SJSA1 (cell line): ENCODE measurements around the gene RHBDD1. TPM values are rescaled to one million over a fixed set of nuclear protein-coding genes. Genes with fewer than 3 reads are reported as not detected.
A peak's percentile ranks its signal among the peaks of the same experiment; 100 is the strongest.

Experiments
- DNase-seq, 2 experiments: peaks; one replicate each; pipeline ENCODE4 v3.0.0-alpha.2; 2015 to 2020; ENCODE audit warnings: low spot score in 2 of 2, low read depth in 1 of 2
- H3K27ac ChIP-seq: fragments of 250-450 bp; sonication (Bioruptor Pico); 2 replicates; pipeline ENCODE4 v1.5.1; 2020; ENCODE audit warnings: mild to moderate bottlenecking, moderate library complexity
- H3K27me3 ChIP-seq: fragments of 250-450 bp; sonication (Bioruptor Pico); replicated peaks from 2 replicates; pipeline ENCODE4 v1.5.1; 2020; ENCODE audit warnings: mild to moderate bottlenecking, moderate library complexity
- H3K36me3 ChIP-seq: fragments of 250-450 bp; sonication (Bioruptor Pico); 2 replicates; pipeline ENCODE4 v1.5.1; 2020; ENCODE audit warnings: mild to moderate bottlenecking
- H3K4me1 ChIP-seq: fragments of 250-450 bp; sonication (Bioruptor Pico); replicated peaks from 2 replicates; pipeline ENCODE4 v1.6.1; 2021; ENCODE audit warnings: mild to moderate bottlenecking
- H3K4me3 ChIP-seq: fragments of 250-450 bp; sonication (Bioruptor Pico); 2 replicates; pipeline ENCODE4 v1.5.1; 2020; ENCODE audit warnings: mild to moderate bottlenecking
- H3K9me3 ChIP-seq: fragments of 250-450 bp; sonication (Bioruptor Pico); replicated peaks from 2 replicates; pipeline ENCODE4 v1.5.1; 2020; ENCODE audit warnings: mild to moderate bottlenecking
- total RNA-seq: library from RNA; depleted of rRNA; stranded (reverse); fragments of >200 nt; shearing (Covaris generic); gene quantifications from 2 replicates; pipeline ENCODE4 v1.2.3, GENCODE V29; 2014; rRNA removed

The RHBDD1 gene
- 10.1 and 22.1 TPM in 2 replicates for total RNA-seq

DNA sequence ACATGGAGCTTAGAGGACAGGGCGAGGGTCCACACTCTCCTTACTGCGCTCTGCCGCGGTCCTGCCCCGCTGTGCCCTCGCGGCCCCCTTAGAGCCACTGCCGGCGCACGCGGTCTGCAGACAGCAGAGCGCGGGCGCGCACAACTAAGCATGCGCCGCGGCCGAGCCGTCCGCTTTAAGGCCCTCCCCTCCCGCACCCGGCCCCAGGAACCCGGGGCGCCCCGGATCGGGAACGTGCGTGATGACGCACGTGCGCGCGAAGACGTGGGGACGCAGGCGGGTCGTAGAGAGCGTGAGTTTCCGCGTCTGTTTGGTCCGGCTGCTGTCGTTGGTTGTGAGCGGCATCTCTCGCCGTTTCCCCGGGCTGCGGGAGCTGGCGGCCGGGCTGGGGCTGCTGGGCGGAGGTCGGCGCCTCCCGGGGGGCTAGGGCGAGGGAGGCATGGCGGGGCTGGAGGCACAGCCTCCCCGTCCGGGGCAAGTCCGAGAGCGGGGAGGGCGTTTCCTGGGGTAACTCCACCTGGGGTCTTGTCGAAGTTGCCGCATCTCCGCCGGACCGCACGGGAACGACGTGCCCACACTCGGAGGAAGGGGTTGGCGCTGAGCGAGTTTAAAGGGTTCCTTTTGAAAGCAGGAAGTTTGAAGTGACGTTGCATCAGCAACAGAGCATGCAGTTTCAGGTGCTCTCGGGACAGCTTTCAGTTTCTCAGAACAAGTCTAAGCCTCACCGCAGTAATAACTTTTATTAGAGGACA is at the start of gene RHBDD1:
Gene RHBDD1 (plus strand): TSS at position 259 of the 752 bp plus-strand sequence. CDS start 28,640 bp downstream, outside the sequence.
- H3K36me3 ChIP-seq = peaks cover 11% of the 10 kb centered on the region
- H3K27ac ChIP-seq = peak within 1 kb of the TSS; percentile 85
- DNase-seq = peak; percentile 92 to 94
- H3K27me3 ChIP-seq = no peaks in the 10 kb centered on the region
- peak within 1 kb of the TSS; percentile 78 for H3K4me3 ChIP-seq
- peaks cover 27% of the 10 kb centered on the region for H3K4me1 ChIP-seq
- peaks cover 3% of the 10 kb centered on the region; the same call in 1 of the 2 replicates for H3K9me3 ChIP-seq

- Histone ChIP-seq H3K4me3 (no peak overlapping the region), H3K9me3 (no peaks in the 10 kb centered on the region), H3K27me3 (no peaks in the 10 kb centered on the region), H3K4me1 (peaks cover 30% of the 10 kb centered on the region), H3K27ac (no peak overlapping the region), H3K36me3 (peaks cover 54% of the 10 kb centered on the region)
- DNase-seq = no peak
Measured at GRCh38 chr2:226788064-226788463, 47.8 kb upstream of the RHBDD1 start.

DNA sequence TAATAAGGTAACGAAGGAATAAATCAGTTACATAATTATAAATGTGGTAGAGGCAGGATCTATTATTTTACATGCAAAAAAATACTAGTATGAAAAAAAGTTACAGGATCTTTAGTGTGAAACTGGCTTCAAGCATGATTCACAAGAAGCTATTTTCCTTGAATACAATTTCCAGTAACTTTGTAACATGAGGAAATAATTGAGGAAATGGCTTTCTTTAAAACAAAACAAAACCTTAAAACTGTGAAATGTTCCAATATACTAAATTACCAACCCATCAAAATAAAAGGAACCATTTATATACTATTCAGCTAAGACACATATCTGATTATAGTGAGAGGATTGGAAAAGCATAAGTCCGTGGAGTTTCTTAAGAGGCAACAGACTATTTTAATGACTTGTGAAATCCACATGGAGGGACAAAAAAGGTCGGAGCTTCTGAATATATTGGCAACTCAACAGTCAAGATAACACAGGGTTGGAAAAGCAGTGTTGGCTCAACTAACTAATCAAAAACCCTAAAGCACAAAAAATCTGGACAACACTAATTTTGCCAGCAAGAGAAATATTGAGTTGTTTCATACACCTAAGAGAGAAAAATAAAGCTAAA is 46.9 kb upstream of the RHBDD1 start:
- no peak overlapping the region for H3K27ac ChIP-seq
- H3K36me3 ChIP-seq = peaks cover 55% of the 10 kb centered on the region
- no peak for DNase-seq
- no peak overlapping the region for H3K4me3 ChIP-seq
- H3K9me3 ChIP-seq = no peaks in the 10 kb centered on the region
- H3K27me3 ChIP-seq = no peaks in the 10 kb centered on the region
- H3K4me1 ChIP-seq = peaks cover 32% of the 10 kb centered on the region

GRCh38 chr2:226790011-226790410 is 45.8 kb upstream of the RHBDD1 start:
- H3K4me1 ChIP-seq = peaks cover 38% of the 10 kb centered on the region
- H3K27me3 ChIP-seq = no peaks in the 10 kb centered on the region
- H3K4me3 ChIP-seq = no peak overlapping the region
- H3K36me3 ChIP-seq = peaks cover 56% of the 10 kb centered on the region
- no peak overlapping the region for H3K27ac ChIP-seq
- no peak for DNase-seq
- no peaks in the 10 kb centered on the region for H3K9me3 ChIP-seq

DNA sequence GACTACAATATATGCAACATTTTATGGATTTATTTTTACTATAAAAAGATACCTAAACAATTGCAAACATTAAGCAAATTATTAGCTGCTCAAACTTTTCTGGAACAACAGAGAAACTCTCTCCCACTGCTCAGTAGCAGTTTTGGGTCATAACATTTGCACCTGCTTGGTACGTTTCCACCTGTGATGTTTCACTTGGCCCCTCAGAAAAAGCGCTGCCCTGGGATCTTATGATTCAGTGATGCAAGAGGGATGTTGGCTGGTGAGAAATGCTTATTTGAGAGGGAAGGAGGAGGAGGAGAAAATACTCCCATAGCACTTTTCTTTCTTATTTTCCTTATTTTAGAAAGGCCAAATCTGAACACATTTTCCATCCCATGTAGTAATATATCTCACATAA is 45.4 kb upstream of the RHBDD1 start:
- H3K4me1 ChIP-seq = peaks cover 42% of the 10 kb centered on the region
- H3K9me3 ChIP-seq = no peaks in the 10 kb centered on the region
- H3K4me3 ChIP-seq = no peak overlapping the region
- no peak for DNase-seq
- peaks cover 56% of the 10 kb centered on the region for H3K36me3 ChIP-seq
- H3K27me3 ChIP-seq = no peaks in the 10 kb centered on the region
- H3K27ac ChIP-seq = no peak overlapping the region

- peak in 1 of 2 experiments; percentile 83 for DNase-seq
- Histone ChIP-seq H3K27ac (peak overlapping the region; percentile 87), H3K4me1 (peaks cover 48% of the 10 kb centered on the region), H3K9me3 (no peaks in the 10 kb centered on the region), H3K4me3 (peak overlapping the region; percentile 44), H3K27me3 (no peaks in the 10 kb centered on the region), H3K36me3 (peaks cover 59% of the 10 kb centered on the region)
Measured at GRCh38 chr2:226791056-226791486, 44.8 kb upstream of the RHBDD1 start.

DNA sequence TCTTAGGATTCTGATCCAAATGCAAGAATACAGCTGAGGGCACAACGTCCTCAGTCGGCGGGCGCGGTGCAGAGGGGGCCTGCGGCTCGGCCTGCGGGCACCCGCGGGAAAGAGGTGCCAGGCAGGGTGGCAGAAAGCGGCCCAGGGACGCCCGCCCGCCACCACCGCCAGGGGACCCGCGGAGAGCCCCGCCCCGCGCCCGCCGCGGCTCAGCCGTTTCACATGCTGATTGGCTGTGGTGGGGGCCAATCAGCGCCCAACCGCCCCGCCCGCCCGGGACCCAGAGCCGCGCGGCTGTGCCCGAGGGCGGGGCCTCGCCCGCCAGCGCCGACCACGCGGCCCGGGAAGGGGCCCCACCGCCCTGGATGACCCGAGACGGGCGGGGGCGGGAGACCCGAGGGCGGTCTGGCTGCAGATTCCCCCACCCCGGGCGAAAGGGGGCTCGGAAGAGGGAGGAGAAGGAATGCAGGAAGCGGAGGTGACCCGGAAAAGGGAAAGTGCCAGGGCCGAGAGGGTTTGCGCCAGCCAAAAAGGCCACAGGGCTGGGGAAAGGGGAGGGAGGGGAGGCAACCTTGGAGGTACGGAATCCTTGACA is 44.3 kb upstream of the RHBDD1 start:
- DNase-seq = peak; percentile 91
- H3K27me3 ChIP-seq = no peaks in the 10 kb centered on the region
- H3K36me3 ChIP-seq = peaks cover 61% of the 10 kb centered on the region
- H3K27ac ChIP-seq = peak overlapping the region; percentile 87
- no peaks in the 10 kb centered on the region for H3K9me3 ChIP-seq
- H3K4me1 ChIP-seq = peaks cover 53% of the 10 kb centered on the region
- H3K4me3 ChIP-seq = peak overlapping the region; percentile 44

DNA sequence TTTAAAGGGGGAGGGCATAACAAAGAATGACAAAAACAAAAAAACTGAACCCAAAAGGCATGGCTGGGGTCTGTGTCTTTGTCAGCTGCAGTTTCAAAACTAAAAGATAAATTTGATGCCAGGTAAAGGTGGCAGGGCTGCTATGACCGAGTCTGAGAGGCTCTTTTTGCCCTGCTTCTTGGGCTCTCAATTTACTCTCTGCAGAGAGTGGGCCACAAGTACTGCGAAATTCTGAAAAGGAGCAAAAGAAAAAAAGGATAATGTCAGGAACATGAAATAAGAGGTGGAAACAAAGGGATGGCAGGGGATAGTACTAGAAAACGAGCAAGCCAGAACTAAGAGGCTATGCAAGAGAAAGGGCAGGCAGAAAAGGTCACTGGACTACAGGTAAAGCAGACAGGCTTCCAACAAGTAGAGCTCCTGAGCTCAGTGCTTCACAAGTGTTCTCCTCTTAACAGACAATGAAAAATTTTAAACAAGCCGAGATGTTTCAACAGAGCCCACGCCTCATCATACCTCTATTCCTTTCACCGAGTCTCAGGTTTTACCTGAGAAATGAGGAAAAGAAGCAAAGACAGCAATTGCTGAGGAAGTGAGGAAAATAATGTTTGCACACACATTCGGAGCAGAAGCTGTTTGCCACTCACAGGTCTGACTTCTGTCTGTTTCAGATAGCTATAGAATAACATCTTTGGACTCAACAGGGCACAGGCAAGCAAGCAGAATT is 43.5 kb upstream of the RHBDD1 start:
- H3K36me3 ChIP-seq = peaks cover 69% of the 10 kb centered on the region
- DNase-seq = peak in 1 of 2 experiments; percentile 52
- no peaks in the 10 kb centered on the region for H3K9me3 ChIP-seq
- peak overlapping the region; percentile 87 for H3K27ac ChIP-seq
- H3K4me1 ChIP-seq = peaks cover 61% of the 10 kb centered on the region
- H3K4me3 ChIP-seq = peak overlapping the region; percentile 44
- H3K27me3 ChIP-seq = no peaks in the 10 kb centered on the region

DNA sequence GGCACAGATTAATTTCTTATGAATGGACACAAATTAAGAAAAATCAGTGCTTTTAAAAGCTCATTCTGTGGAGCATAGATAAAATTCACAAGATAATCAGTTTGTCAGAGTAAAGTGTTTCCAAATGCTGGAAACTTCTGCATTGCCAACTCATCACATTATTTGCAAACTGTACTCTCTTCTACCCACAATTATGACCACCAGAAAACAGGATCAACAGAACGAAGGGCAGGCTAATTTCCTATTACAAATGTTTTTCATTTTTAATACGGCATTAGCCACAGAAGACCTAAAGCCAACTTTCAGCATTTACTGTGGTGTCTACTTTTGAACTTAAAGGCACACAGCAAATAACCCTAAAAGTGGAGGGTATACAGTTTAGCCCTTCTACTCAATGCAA is 42.2 kb upstream of the RHBDD1 start:
- no peaks in the 10 kb centered on the region for H3K27me3 ChIP-seq
- H3K27ac ChIP-seq = peak overlapping the region; percentile 55

GRCh38 chr2:226794196-226794661 is 41.6 kb upstream of the RHBDD1 start:
- Histone ChIP-seq H3K4me3 (peak overlapping the region; percentile 33), H3K27ac (peak overlapping the region; percentile 55), H3K27me3 (no peaks in the 10 kb centered on the region), H3K9me3 (no peaks in the 10 kb centered on the region), H3K4me1 (peaks cover 70% of the 10 kb centered on the region), H3K36me3 (peaks cover 85% of the 10 kb centered on the region)
- peak in 1 of 2 experiments; percentile 65 for DNase-seq

More for the DNA sequence above, 42.2 kb upstream of the RHBDD1 start:
- peak in 1 of 2 experiments; percentile 42 for DNase-seq
- Histone ChIP-seq H3K9me3 (no peaks in the 10 kb centered on the region), H3K4me3 (peak overlapping the region; percentile 33), H3K4me1 (peaks cover 70% of the 10 kb centered on the region), H3K36me3 (peaks cover 82% of the 10 kb centered on the region)

DNA sequence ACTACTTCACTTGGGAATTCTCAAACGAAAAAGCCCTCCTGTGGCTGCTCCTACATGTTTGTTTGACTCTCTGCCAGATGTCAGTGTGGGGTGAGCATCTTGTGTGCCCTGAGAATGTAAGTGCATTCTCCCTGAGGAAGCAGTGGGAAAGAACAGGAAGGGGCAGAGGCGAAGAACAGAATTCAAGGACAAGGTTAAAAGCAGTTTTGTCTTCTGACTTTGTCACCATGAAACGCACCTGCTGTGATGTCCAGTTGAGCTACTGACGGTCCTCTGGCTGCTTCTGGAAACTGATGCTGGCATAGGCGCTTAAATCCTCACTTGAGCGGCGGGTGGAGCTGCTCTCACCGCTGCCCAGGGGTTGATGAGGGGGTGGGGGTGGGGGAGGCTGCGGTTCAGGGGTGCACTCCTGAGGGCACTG is 41.1 kb upstream of the RHBDD1 start:
- Histone ChIP-seq H3K4me1 (peaks cover 70% of the 10 kb centered on the region), H3K9me3 (no peaks in the 10 kb centered on the region), H3K4me3 (peak overlapping the region; percentile 33), H3K27me3 (no peaks in the 10 kb centered on the region), H3K36me3 (peaks cover 84% of the 10 kb centered on the region), H3K27ac (peak overlapping the region; percentile 55)
- DNase-seq = peak; percentile 46 to 76

- Histone ChIP-seq H3K4me1 (peaks cover 74% of the 10 kb centered on the region), H3K36me3 (peaks cover 84% of the 10 kb centered on the region), H3K27ac (peak overlapping the region; percentile 50), H3K9me3 (no peaks in the 10 kb centered on the region), H3K4me3 (peak overlapping the region; percentile 33), H3K27me3 (no peaks in the 10 kb centered on the region)
- DNase-seq = peak; percentile 61 to 65
Measured at GRCh38 chr2:226795281-226796011, 40.4 kb upstream of the RHBDD1 start.
